Activated naive CD8-positive, alpha-beta T cell treated with anti-CD3 and anti-CD28 coated beads, Interleukin-2, amount 50 U/mL, for 16 hours (primary cell): Measurements from ENCODE around the gene THSD7B.
"Not testable (repeated sequence)": the region's sequence is repeated elsewhere in the genome, so short reads cannot be mapped to it uniquely, and the experiment has no call there.

Experiments used
- DNase-seq: peaks from one replicate; pipeline ENCODE4 v3.0.0-alpha.2; 2020; ENCODE audit warnings: low read depth, low spot score

THSD7B gene

GRCh38 chr2:137252934-137253333 lies 487.6 kb downstream of the THSD7B start:
- DNase-seq = no peak

- no peak for DNase-seq
Measured at GRCh38 chr2:137254052-137254451, 488.7 kb downstream of the THSD7B start.

DNA sequence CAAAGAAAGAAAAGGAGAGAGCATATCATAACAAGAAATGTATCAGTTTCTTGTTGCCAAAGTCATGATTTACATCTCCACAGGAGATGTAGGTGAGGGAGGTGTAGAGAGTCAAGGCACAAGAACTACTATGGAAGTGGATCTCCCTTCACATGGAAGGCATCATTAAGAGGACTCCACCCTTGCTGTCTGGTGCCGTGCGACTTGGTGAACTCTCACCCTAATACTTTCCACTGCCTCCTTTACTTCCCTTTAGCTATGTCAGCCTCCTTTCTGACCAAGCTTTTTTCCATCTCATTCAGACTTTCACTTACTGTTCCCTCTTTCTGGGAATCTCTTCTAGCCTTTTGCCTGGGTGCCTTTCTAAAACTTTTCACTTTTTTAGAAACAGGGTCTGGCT lies 490.0 kb downstream of the THSD7B start:
- DNase-seq = no peak

DNA sequence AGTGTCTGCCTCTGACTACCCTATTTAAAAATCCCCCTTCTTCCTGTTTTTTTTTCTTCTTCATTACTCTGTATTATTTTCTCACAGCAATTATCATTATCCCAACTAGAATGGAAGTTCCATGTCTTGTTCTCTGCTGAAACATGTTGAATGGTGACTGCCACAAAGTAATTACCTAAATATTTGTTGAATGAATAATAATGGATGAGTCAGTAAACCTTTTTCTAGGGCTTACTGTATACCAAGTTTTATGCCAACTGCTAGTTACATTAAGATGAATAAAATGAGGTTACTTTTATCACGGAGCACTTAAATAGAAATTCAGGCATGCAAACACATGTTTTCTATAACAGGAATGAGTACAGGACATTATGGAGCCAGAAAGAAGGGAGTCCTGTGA lies 490.6 kb downstream of the THSD7B start:
- DNase-seq = no peak

DNA sequence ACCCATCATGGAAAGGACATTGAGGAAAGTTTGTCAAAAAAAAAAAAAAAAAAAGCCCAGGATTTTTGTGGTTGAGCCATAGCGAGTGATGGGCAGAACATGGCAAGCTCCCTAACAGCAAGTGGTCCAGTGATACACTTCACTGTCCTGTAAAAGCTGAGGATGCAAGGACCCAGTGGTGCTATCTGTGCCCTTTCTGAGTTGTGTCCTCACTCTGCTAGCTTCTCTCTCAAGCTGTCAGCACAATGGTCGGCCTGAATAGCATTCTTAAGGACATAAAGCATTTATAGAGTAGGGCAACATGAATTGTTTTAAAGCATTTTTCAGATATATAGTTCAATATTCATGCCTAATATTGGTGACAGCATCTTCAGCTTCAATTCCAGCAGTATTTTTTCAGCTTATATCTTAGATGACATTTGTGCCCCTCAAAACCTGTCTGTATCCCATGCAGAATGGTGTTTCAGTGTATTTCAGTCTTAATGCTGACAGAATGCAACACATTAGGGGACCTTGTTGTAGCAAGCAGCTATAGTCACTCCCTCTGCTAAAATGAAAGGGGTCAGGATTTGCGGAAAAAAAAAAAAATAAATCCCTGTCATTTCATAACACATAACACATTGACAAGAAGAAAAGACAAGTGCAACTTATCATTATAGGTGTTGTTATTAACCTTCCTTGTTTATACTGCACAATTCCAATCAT lies 496.7 kb downstream of the THSD7B start:
- no peak for DNase-seq

DNA sequence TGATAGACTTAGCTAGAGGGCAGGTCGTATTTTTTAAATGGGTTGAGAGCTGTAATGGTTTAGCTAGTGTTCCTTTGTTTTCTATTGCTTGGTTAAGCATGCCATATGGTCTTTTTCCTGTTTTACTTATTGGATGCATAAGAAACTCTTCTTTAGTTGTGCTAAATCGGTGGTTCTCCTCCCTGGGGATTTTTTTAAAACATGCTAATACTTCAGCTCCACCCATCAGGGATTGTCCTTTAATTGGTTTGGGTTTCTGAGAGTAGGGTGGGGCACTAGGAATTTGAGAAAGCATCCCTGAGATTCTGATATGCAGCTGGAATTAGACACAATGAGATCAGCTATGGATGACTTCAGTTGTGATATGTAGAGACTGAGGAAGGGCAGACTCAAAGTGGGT lies 497.2 kb downstream of the THSD7B start:
- no peak for DNase-seq

GRCh38 chr2:137287913-137288639 lies 522.7 kb downstream of the THSD7B start:
- no peak for DNase-seq

- no peak for DNase-seq
Measured at GRCh38 chr2:137291836-137292570, 526.7 kb downstream of the THSD7B start.

DNA sequence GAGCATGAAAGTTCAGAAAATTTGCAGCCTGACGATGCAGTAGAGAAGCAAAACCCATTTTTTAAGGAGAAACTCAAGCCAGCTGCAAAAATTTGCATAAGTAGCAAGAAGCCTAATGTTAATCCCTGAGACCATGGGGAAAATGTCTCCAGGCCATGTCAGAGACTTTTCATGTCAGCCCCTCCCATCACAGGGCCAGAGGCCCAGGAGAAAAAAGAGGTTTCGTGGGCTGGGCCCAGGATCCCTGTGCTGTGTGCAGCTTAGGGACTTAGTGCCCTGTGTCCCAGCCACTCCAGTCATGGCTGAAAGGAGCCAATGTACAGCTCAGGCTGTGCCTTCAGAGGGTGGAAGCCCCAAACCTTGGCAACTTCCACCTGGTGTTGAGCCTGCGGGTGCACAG lies 533.0 kb downstream of the THSD7B start:
- DNase-seq = no peak

- no peak for DNase-seq
Measured at GRCh38 chr2:137300987-137301386, 535.6 kb downstream of the THSD7B start.

DNA sequence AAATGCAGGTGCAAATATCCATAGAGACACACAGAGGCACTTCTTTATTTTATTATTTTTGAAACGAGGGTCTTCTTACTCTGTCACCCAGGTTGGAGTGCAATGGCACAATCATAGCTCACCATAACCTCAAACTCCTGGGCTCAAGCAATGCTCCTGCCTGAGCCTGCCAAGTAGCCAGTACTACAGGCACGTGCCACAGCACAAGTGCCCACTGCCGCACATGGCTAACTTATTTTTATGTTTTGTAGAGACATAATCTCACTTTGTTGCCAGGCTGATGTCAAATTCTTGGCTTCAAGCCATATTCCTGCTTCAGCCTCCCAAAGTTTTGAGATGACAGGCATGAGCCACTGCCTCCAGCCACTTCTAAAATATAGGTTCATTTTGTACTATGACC lies 537.6 kb downstream of the THSD7B start:
- no peak for DNase-seq

DNA sequence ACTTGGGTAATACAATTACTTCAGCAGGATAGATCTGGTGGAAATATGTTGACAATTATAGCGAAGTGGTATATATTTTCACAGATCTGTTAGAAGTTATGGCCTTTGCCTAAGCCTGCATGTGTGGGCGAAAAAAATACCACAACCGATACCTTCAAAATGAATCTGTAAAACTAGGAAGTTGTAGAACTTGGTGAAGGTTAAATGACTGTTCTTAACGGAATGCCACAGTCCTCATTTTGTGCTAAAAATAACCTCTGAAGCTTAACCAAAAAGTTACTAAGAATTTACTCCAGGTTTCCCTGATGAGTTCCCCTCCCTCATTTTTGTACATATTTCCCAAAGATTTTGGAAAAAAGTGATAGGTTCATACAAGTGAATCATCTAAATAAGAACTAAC lies 550.7 kb downstream of the THSD7B start:
- DNase-seq = no peak

GRCh38 chr2:137321566-137321965 lies 556.2 kb downstream of the THSD7B start:
- no peak for DNase-seq

- DNase-seq = not testable (repeated sequence)
Measured at GRCh38 chr2:137331562-137331961, 566.2 kb downstream of the THSD7B start.

DNA sequence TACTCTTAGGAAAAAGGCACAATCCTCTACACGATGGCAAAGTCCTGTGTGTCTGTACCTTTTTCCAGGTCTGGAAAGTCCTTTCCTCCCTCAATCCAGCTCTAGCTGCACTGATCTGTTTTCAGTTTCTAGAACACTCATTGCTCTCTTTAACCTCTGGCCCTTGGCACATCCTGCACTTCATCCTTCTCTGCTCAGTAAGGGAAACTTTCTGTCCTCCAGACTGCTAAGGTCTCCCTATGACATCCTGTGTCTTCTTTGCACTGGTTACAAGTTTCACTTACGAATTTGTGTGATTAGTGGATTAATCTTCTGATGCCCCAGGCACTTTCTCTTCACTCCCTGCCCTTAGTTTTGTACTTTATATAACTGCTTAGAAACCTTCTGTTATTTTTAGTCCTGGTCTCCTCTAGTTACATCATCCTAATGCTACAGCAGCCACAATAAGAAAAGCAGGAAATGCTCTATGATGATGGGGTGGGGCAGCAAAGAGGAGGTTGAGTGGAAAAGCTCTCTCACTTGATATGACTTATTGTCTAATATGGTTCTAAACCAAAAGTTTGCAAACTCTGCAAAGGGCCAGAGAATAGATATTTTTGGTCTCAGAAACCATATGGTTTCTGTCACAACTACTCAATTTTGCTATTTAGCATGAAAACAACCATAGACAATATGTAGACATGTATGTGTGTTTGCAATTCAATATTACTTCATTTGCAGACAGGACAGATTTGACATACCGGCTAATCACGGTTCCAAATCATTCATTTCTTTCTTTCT lies 568.2 kb downstream of the THSD7B start:
- no peak for DNase-seq

DNA sequence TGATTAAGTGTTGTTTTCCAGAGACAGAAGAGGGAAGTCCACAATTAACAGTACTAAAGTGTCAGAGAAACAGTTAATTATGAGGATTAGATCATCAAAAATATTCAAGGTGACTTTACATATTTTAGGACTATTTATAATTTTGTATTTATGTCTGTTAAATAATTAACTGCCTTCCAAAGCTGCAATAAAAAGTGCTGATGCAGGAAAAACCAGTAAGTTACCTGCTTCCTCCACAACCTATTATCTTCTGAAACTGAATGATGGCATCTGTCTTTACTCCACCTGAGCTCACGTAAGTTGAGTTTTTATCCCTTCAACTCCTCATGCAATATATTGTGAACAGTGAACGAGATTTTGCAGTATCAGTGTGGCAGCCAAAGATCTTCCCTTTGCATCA lies 570.7 kb downstream of the THSD7B start:
- DNase-seq = no peak

GRCh38 chr2:137339051-137339450 lies 573.7 kb downstream of the THSD7B start:
- no peak for DNase-seq

GRCh38 chr2:137345994-137346393 lies 580.6 kb downstream of the THSD7B start:
- DNase-seq = no peak

GRCh38 chr2:137348301-137348700 lies 583.0 kb downstream of the THSD7B start:
- DNase-seq = no peak

- DNase-seq = no peak
Measured at GRCh38 chr2:137357634-137358033, 592.3 kb downstream of the THSD7B start.

DNA sequence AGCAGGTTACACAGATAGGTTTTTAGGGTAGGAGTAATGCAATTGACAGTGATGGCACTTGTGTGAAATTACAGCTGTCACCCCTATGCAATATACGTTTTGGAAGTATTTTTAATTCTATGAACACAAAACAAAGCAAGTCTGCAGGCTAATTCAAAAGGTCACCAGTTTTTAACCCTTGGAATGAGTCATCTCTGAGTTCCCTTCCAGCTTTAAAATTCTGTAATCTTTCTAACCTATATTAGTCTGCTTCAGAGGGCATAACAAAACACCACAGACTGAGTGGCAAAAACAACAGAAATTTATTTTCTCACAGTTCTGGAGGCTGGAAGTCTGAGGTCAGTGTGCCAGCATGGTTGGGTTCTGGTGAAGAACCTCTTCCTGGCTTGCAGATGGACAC lies 602.0 kb downstream of the THSD7B start:
- no peak for DNase-seq

GRCh38 chr2:137369106-137369505 lies 603.8 kb downstream of the THSD7B start:
- DNase-seq = no peak
